OCI-LY1 (cell line): ENCODE data around the gene MED25.

Experiments
- EZH2 ChIP-seq: fragments of 200-600 bp; sonication (generic), shearing (Covaris generic); IDR thresholded peaks from 2 replicates; pipeline ENCODE4 v1.8.0; 2017; ENCODE audit warnings: borderline replicate concordance, mixed run types, mild to moderate bottlenecking, antibody characterized with exemption, low read length, moderate library complexity, mixed read lengths
- TF ChIP-seq, protein P1 (sequence below): fragments of 200-600 bp; sonication (generic), shearing (Covaris generic); IDR thresholded peaks from 2 replicates; pipeline ENCODE4 v1.5.1; 2017; ENCODE audit warnings: mild to moderate bottlenecking, antibody characterized with exemption, low read length, moderate library complexity, mixed read lengths

DNA sequence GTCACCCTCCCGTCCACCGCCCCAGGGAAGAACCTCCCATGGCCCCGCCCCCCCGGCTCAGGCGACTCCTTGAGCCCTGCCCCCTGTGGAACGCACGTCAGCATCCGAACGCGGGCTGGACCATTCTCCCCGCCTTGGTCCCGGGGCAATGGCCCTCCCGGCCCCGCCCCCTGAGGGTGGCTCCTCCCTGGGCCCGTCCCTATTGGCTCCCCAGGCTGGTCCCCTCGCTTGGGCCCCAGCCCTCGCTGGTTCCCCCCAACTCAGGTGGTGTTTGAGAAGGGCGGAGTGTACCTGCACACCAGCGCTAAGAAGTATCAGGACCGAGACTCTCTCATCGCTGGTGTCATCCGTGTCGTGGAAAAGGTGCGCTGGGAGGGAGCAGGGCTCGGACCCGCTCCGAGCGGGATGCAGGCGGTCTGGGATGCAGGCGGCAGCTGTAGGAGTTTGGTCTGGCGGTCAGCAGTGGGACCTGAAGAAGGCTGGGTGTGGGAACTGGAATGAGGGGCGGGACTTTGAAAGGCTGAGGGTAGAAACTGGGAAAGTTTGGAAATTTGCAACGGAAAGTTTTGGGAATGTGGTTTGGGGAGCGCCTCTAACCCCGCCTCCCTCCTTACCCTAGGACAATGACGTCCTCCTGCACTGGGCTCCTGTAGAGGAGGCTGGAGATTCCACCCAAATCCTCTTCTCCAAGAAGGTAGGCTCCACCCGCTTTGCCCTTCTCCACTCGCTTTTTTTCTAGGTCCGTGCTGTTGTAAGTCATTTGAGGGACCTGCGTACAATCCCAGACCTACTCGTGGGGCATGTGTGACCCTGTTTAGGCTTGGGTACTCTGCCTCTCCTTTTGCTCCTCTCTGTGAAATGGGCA is 60.0 kb downstream of the MED25 start:
- no peak for TF ChIP-seq EZH2
- TF ChIP-seq, protein P1, sequence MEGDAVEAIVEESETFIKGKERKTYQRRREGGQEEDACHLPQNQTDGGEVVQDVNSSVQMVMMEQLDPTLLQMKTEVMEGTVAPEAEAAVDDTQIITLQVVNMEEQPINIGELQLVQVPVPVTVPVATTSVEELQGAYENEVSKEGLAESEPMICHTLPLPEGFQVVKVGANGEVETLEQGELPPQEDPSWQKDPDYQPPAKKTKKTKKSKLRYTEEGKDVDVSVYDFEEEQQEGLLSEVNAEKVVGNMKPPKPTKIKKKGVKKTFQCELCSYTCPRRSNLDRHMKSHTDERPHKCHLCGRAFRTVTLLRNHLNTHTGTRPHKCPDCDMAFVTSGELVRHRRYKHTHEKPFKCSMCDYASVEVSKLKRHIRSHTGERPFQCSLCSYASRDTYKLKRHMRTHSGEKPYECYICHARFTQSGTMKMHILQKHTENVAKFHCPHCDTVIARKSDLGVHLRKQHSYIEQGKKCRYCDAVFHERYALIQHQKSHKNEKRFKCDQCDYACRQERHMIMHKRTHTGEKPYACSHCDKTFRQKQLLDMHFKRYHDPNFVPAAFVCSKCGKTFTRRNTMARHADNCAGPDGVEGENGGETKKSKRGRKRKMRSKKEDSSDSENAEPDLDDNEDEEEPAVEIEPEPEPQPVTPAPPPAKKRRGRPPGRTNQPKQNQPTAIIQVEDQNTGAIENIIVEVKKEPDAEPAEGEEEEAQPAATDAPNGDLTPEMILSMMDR = no peak
